ENCODE results near the gene NAPA.
A peak's percentile ranks its signal among the peaks of the same experiment; 100 is the strongest.

The NAPA gene

GRCh38 chr19:47514869-47515588 lies at the start of gene NAPA:
Gene NAPA (minus strand): TSS chr19:47515063. CDS start chr19:47514940, 123 bp downstream.
- DNase-seq = peak; percentile 100

DNA sequence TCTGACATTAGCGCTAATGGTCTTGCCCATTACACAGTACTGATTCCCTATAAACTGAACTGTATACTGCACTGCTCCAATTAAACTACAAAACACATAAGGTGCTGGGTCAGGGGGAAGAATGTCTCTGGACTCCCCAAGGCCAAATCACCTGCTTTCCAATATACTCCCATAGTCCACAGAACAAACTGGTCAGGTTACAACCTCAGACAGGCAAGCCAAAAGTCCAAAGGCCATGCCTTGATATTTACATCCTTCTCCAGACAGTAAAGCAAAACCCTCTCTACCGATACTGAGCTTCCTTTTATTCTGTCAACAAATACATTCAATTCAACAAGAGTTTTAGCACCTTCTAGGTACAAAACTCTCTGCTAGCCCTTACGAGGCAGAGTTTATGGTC lies 49.2 kb upstream of the NAPA start:
- DNase-seq = no peak

GRCh38 chr19:47561440-47562057 lies 46.7 kb upstream of the NAPA start:
- no peak for DNase-seq

DNA sequence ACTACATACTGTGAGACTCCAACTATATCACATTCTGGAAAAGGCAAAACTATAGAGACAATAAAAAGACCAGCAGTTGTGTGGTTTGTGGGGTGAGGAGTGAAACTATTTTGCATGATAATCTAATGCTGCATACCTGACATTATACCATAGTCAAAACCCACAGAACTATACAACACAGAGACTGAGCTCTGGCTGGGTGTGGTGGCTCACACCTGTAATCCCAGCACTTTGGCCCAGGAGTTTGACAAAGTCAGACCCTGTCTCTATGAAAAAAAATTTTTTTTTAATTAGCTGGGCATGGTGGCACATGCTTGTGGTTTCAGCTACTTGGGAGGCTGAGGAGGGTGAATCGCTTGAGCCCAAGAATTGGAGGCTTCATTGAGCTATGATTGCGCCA lies 46.1 kb upstream of the NAPA start:
- DNase-seq = no peak

GRCh38 chr19:47550129-47550528 lies 35.3 kb upstream of the NAPA start:
- no peak for DNase-seq

DNA sequence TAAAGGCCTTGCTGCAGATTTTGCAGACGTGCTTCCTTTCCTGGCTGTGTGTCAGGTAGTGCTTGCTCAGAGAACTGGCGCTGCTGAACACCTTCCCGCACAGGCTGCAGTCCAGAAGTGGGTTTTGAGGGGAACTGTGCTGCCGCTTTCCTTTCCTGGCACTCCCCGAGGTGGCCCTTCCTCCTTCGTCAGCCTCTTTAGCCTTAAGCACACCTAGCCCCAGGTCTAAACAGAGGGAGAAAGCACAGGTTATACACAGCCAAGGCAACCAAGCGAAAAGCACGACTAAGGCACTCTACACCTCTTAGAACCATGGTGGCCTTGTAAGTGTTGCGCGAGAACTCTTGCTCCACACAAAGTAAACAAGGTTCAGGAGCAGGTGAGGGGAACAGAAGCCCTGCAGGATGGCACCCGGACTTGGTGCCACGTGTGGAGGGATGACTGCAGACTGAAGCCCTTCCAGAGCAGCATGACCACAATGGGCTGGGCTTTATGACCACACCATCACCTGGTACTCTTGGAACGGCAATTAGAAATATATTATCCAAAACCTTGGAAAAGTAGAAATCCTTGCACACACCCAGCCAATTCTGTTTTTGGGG lies 34.5 kb upstream of the NAPA start:
- no peak for DNase-seq

GRCh38 chr19:47547199-47547598 lies 32.3 kb upstream of the NAPA start:
- no peak for DNase-seq

- peak; percentile 60 for DNase-seq
Observed at GRCh38 chr19:47545061-47545948, 30.4 kb upstream of the NAPA start.

DNA sequence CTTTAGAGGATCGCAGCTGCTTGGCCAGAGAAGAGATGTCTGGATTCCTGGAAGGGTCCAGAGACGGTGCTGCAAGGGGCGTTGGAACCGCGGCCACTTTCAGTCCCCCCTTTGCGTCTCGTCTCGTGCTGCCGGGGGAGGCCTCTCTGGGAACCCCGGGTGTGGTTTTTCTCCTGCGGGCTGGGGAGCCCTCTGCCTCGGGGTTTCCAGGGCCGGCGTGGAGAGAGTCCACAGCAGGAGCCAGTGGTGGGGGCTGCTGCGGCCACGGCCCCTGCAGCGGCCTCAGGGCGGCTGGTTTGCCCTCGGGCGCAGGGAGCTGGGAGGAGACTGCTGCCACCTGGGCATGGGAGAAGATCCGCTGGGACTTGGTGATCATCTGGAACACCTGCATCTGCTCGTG lies 29.6 kb upstream of the NAPA start:
- no peak for DNase-seq

DNA sequence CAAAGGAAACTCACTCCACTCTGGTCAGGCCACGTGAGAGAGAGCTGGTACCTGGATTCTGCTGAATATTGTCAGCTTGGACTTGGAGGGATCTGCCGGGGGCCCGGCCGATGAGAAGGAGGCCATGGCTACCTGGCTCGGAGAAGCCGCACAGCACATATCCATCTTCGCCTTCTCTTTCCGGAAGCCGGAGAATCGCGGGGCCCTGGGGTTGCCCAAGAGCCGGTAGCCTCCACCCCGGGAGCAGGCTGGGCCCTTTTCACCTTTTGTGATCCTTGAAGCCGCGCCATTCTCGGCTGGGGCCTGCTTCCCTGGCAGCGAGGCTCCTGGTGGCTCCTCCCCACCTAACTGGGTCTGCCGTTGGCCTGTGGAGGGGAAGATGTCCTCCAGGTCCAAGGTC lies 29.2 kb upstream of the NAPA start:
- no peak for DNase-seq

- no peak for DNase-seq
Observed at GRCh38 chr19:47542030-47542475, 27.2 kb upstream of the NAPA start.

- DNase-seq = no peak
Observed at GRCh38 chr19:47541518-47541917, 26.7 kb upstream of the NAPA start.

GRCh38 chr19:47540748-47541147 lies 25.9 kb upstream of the NAPA start:
- DNase-seq = no peak

DNA sequence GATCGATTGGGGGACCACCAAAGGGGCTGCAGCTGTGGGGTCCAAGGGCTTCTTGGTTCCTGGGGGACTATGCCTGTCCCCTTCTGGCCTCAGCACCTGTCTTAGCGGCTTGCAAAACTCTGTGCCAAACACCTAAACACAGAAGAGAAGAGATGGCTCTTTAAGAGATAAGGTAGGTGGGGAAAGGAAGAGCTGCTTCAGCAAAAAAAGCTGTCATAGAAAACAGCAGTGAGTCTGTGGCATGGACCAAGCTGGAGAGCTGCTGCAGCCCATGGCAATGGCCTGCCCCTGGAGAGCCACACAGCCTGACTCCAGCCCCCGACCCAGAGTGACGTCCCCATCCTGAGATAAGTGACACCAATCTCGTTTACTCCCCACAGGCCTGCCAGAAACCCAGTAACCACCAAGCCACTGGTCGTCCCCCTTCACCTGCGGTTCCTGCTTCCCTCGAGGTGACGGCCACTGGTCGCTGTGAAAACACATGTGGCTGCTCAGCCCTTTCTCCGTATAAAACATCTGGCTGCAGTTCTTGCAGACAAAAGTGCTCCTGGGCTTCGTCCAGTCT lies 25.0 kb upstream of the NAPA start:
- no peak for DNase-seq

DNA sequence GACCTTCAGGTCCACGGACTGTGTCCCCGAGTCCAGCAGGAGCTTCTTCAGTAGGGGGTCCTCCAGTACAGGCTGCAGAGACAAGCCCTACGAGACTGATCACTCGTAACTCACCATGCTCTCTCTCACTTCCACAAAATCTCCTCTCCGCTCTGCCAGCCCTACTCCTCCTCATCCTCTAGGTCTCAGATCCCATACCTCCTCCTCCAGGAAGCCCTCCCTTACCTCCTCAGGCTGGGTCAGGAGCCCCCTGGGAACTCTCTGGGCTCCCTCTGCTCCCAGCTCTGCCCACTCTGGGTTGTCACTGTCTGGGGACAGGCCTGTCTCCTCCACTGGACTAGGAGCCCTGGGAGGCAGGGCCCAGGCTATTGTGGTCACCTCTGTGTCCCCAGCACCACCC lies 23.9 kb upstream of the NAPA start:
- no peak for DNase-seq

DNA sequence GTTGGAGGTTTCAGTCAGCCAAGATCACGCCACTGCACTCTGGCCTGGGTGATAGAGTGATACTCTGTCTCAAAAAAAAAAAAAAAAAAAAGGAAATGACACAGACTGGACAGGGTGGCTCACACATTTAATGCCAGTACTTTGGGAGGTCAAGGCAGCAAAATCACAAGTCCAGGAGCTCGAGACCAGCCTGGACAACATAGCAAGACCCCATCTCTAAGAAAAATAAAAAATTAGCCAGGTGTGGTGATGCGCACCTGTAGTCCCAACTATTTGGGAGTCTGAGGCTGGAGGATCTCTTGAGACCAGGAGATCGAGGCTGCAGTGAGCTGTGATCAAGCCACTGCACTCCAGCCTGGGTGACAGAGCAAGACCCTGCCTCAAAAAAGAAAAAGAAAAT lies 22.6 kb upstream of the NAPA start:
- no peak for DNase-seq

DNA sequence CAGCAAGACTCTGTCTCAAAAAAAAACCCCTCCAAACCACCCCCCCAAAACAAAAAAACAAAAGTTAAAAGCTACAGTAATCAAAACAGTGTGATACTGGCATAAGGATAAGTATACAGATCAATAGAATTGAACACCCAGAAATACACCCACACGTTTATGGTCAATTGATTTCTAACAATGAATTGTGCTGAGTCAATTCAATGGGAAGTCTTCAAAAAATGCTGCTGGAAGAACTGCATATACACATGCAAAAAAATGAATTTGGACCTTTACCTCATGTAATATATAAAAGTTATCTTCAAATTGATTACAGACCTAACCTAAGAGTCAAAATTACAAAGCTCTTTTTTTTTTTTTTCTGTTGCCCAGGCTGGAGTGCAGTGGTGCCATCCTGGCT lies 19.8 kb upstream of the NAPA start:
- no peak for DNase-seq

GRCh38 chr19:47531640-47532387 lies 17.0 kb upstream of the NAPA start:
- no peak for DNase-seq

DNA sequence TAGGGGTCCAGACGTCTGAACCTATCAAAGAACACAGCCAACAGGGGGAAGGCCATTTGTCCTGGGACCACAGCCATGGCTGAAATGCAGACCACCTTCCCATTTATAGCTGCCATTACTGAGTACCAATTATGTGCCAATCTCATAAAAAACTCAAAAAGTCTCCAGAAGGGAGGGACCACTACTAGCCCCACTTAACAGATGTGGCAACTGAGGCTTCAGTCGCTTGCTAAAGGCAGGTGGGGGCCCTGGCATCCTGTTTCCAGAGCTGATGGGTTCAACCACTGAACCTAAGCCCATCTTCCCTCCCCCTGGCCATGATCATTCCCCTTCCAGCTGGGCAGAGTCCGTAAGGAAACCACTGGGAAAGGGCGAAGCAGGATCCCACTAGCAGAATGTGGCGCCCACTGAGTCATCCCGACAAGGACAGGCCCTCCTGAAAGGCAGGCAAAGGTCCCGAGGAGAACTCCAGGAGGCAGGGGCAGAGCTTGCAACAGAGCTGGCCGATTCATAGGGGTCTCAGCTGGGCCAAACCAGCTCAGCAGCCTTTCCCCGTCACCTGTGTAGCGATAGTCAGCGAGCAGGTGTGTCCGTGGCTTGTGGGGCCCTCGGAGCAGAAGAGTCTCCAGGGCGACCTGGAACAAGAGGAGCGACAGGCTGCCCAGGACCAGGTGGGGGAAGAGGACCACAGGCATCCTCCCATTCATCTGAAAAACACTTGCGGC lies 14.3 kb upstream of the NAPA start:
- no peak for DNase-seq

- DNase-seq = no peak
Observed at GRCh38 chr19:47526798-47527197, 11.9 kb upstream of the NAPA start.

GRCh38 chr19:47523473-47523872 lies 8.6 kb upstream of the NAPA start:
- no peak for DNase-seq
